Measurements from ENCODE around the gene RABEP1. TPM values are rescaled to one million over a fixed set of nuclear protein-coding genes. Genes with fewer than 3 reads are reported as not detected.

The RABEP1 gene
- total and polyA plus RNA-seq, 9 of the 15 experiments (the other 6 are each of a cell fraction or from before 2014, with no cell fraction given): 8.2 to 38.9 (median 30.3) TPM

GRCh38 chr17:5330981-5331380 lies 48.9 kb downstream of the RABEP1 start:
- ATAC-seq (no peak), DNase-seq (ENCODE audit: extremely low read depth in 1 of 4, low spot score in 3 of 4) (no peak)
- peaks cover 13% of the 10 kb centered on the region for H3K79me2 ChIP-seq (ENCODE audit: control insufficient read depth, insufficient read depth, low read length)

DNA sequence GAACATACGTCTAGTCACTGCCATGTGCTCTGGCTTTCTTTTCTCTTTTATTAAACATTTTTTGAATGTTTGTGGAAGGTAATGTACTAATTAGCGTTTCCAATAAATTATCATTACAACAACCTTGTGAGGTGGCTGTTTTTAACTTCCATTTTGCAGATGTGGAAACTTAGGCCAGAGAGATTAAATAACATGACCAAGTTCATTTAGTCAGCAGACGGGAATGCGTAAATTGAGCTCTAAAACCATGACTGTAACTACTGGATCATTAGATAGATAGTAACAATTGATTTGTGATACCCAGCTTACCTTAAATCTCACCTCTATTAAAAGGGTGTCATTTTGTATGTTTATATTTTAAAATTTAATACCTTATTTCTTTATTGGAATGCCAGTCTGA lies 49.4 kb downstream of the RABEP1 start:
- intact Hi-C loops (cut with micrococcal nuclease): no loop called here

More at GRCh38 chr17:5330981-5331380, 48.9 kb downstream of the RABEP1 start:
- peaks cover 35% of the 10 kb centered on the region; the same call in 2 of the 3 replicates for H3K36me3 ChIP-seq (ENCODE audit: control insufficient read depth, insufficient read depth, low read length)
- no peaks in the 10 kb centered on the region for H4K20me1 ChIP-seq (replicated peaks; ENCODE audit: control insufficient read depth, insufficient read depth, low read length)
- FAIRE-seq: no peak
- no peaks in the 10 kb centered on the region for H3K27me3 ChIP-seq (ENCODE audit: control insufficient read depth in 2 of 2, insufficient read depth in 2 of 2, low read length in 2 of 2)
- H3K4me1 ChIP-seq (replicated peaks in 1 of 2; ENCODE audit: control insufficient read depth in 2 of 2, insufficient read depth in 2 of 2, low read length in 2 of 2): no peaks in the 10 kb centered on the region; a peak in 1 of 5 replicates
- WGBS (ENCODE audit: insufficient coverage, low coverage, missing lambda C conversion rate): 100% methylated on average over 2 of the region's 2 CpGs
- TF ChIP-seq NCOA1 (IDR thresholded peaks at IDR 0.05; ENCODE audit: low read depth): no peak
- TF ChIP-seq SMARCE1 (IDR thresholded peaks at IDR 0.05): no peak
- TF ChIP-seq TFAM (CRISPR knock-in tag; conservative IDR thresholded peaks at IDR 0.05): no peak
- TF ChIP-seq PRMT5 (CRISPR knock-in tag; IDR thresholded peaks at IDR 0.05): no peak
- TF ChIP-seq PCBP2 (IDR thresholded peaks at IDR 0.05; ENCODE audit: low read depth, low read length, poor library complexity, severe bottlenecking): no peak
- TF ChIP-seq PRPF4 (IDR thresholded peaks at IDR 0.05; ENCODE audit: insufficient read depth, low read depth, low read length, poor library complexity, severe bottlenecking): no peak
- POLR2A ChIA-PET: no interaction called here
- H3K9ac ChIP-seq (ENCODE audit: insufficient read depth in 1 of 2, low read depth in 2 of 2, low read length in 2 of 2): no peak overlapping the region
- in situ Hi-C loops (cut with MboI) (no loop called here), intact Hi-C loops (cut with micrococcal nuclease) (no loop called here)
- H2AFZ ChIP-seq (ENCODE audit: low read depth, low read length): no peak overlapping the region
- no peak overlapping the region for H3K4me2 ChIP-seq (ENCODE audit: insufficient read depth, low read length)
- no peak overlapping the region for H3K4me3 ChIP-seq
- BruUV-seq (replicated peaks): no TSS peak
- H3K27ac ChIP-seq (ENCODE audit: extremely low read depth, low read depth, low read length): no peak overlapping the region
- no peaks in the 10 kb centered on the region for H3K9me3 ChIP-seq (replicated peaks; ENCODE audit: control insufficient read depth, insufficient read depth, low read depth, low read length)
- CTCF ChIA-PET (ENCODE audit: low intra/inter-chr PET ratio): no interaction called here
- H3K9me1 ChIP-seq (ENCODE audit: control insufficient read depth, insufficient read depth, low read length): no peaks in the 10 kb centered on the region

More for the DNA sequence above, 49.4 kb downstream of the RABEP1 start:
- peaks cover 12% of the 10 kb centered on the region for H3K79me2 ChIP-seq (ENCODE audit: control insufficient read depth, insufficient read depth, low read length)
- FAIRE-seq (no peak), DNase-seq (ENCODE audit: extremely low read depth in 1 of 4, low spot score in 3 of 4) (no peak), ATAC-seq (no peak)
- no peaks in the 10 kb centered on the region for H3K9me3 ChIP-seq (replicated peaks; ENCODE audit: control insufficient read depth, insufficient read depth, low read depth, low read length)
- TF ChIP-seq CBFB (CRISPR knock-in tag; IDR thresholded peaks at IDR 0.05): no peak
- no peak for TF ChIP-seq ZNF639 (CRISPR knock-in tag; conservative IDR thresholded peaks at IDR 0.05 in 1 of 2, IDR thresholded peaks at IDR 0.05 in 1 of 2)
- TF ChIP-seq CBX5 (IDR thresholded peaks at IDR 0.05; ENCODE audit: borderline replicate concordance, low read depth): no peak
- no peak for TF ChIP-seq ZNF143 (CRISPR knock-in tag; IDR thresholded peaks at IDR 0.05)
- TF ChIP-seq CHD4 (IDR thresholded peaks at IDR 0.05; ENCODE audit: insufficient read depth, insufficient replicate concordance, low read depth, low read length, poor library complexity, severe bottlenecking): no peak
- TF ChIP-seq TEAD4 (IDR thresholded peaks at IDR 0.05; ENCODE audit: low read length): no peak
- TF ChIP-seq TEAD4 (CRISPR knock-in tag; IDR thresholded peaks at IDR 0.05; ENCODE audit: borderline replicate concordance): no peak
- TF ChIP-seq ZBTB8A (IDR thresholded peaks at IDR 0.05; ENCODE audit: partially characterized antibody): no peak
- no peaks in the 10 kb centered on the region for H4K20me1 ChIP-seq (replicated peaks; ENCODE audit: control insufficient read depth, insufficient read depth, low read length)
- WGBS (ENCODE audit: insufficient coverage, low coverage, missing lambda C conversion rate): 88% methylated on average over 4 of the region's 4 CpGs
- H3K27ac ChIP-seq (ENCODE audit: extremely low read depth, low read depth, low read length): no peak overlapping the region
- in situ Hi-C loops (cut with MboI): no loop called here
- H3K36me3 ChIP-seq (ENCODE audit: control insufficient read depth, insufficient read depth, low read length): peaks cover 38% of the 10 kb centered on the region; the same call in 2 of the 3 replicates
- ChIA-PET CTCF (ENCODE audit: low intra/inter-chr PET ratio) (no interaction called here), POLR2A (interaction anchor here (1.2 kb wide), 1 partner anchor 12 kb away, joined by 3 read pairs; no protein-coding TSS in a partner anchor)
- no peaks in the 10 kb centered on the region for H3K27me3 ChIP-seq (ENCODE audit: control insufficient read depth in 2 of 2, insufficient read depth in 2 of 2, low read length in 2 of 2)
- no peaks in the 10 kb centered on the region; a peak in 1 of 5 replicates for H3K4me1 ChIP-seq (replicated peaks in 1 of 2; ENCODE audit: control insufficient read depth in 2 of 2, insufficient read depth in 2 of 2, low read length in 2 of 2)
- no peak overlapping the region for H3K4me3 ChIP-seq
- no peak overlapping the region for H3K4me2 ChIP-seq (ENCODE audit: insufficient read depth, low read length)
- no peak overlapping the region for H2AFZ ChIP-seq (ENCODE audit: low read depth, low read length)
- H3K9me1 ChIP-seq (ENCODE audit: control insufficient read depth, insufficient read depth, low read length): no peaks in the 10 kb centered on the region
- BruUV-seq (replicated peaks): no TSS peak
- no peak overlapping the region for H3K9ac ChIP-seq (ENCODE audit: insufficient read depth in 1 of 2, low read depth in 2 of 2, low read length in 2 of 2)

Data from K562 (cell line).